ENCODE data around the gene DNMT3A.

DNA sequence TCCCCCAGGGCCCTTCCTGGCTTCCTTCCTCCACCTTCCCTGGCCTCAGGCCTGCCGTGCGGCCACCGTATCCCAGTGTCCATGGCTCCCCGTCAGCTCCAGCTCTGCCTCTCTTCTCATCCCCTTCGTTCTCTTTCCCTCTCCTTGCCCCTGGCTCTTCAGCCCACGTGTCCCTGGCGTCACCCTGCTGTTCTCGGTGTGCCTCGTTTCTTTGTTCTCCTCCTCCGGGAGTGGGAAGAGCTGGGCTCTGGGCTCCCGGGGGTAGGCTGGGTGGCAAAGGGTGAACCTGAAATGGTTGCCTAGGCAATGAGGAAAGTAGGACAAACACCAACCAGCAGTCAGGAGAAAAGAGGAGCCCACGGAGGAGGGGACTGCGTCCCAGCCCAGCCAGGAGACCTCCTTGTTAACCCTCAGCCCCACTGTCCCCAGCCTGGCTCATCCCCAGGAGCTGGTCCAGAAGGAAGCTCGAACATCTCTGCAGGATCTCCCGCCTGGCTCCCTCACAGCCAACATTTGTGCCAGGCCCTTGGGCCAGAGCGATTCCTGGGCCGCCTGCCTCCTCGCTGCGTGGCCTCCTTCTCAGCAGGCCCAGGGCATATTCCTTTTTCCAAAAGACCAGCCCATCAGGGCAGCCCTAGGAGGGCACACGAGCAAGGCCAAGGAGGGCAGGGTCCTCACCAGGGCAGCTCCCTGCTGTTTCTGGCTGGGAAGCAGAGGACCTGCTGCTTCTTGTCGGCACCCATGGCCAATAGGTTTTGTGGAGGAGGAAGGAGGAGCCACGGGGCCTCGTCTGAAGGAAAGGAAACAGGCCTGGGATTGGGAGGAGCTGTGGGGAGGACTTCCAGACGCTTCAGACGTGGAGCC lies 30.9 kb upstream of the DNMT3A start:
- no peak for TF ChIP-seq POLR2A (IDR thresholded peaks at IDR 0.05)
- TF ChIP-seq, protein P1, sequence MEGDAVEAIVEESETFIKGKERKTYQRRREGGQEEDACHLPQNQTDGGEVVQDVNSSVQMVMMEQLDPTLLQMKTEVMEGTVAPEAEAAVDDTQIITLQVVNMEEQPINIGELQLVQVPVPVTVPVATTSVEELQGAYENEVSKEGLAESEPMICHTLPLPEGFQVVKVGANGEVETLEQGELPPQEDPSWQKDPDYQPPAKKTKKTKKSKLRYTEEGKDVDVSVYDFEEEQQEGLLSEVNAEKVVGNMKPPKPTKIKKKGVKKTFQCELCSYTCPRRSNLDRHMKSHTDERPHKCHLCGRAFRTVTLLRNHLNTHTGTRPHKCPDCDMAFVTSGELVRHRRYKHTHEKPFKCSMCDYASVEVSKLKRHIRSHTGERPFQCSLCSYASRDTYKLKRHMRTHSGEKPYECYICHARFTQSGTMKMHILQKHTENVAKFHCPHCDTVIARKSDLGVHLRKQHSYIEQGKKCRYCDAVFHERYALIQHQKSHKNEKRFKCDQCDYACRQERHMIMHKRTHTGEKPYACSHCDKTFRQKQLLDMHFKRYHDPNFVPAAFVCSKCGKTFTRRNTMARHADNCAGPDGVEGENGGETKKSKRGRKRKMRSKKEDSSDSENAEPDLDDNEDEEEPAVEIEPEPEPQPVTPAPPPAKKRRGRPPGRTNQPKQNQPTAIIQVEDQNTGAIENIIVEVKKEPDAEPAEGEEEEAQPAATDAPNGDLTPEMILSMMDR (IDR thresholded peaks at IDR 0.05), result no peak

Data from testis (tissue), 2 donors.